ENCODE data around the gene ZNF398. TPM values are rescaled to one million over a fixed set of nuclear protein-coding genes. Genes with fewer than 3 reads are reported as not detected.
A peak's percentile ranks its signal among the peaks of the same experiment; 100 is the strongest.

The ZNF398 gene
- total and polyA plus RNA-seq, 9 of the 15 experiments (the other 6 are each of a cell fraction or from before 2014, with no cell fraction given) = 4.0 to 18.6 (median 10.4) TPM

DNA sequence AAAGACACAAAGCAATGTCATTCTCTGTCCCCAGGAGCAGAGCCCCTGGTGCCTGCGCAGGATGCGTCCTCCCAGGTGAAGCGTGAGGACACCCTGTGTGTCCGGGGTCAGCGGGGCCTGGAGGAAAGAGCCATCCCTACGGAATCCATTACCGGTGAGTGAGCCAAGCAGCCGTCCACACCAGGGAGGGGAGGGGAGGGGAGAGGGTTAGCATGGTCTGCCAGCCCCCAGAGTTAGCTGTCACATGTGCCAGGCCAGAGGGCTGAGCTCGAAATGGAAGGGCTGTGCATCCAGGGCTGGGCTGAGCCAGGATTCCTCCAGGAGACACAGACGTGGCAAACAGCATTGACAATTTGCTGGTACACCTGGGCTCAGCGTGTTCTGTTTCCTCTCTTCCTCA is 63.3 kb downstream of the ZNF398 start:
- peaks cover 95% of the 10 kb centered on the region for H3K36me3 ChIP-seq (ENCODE audit: control insufficient read depth, insufficient read depth, low read length)
- no peak overlapping the region for H2AFZ ChIP-seq (ENCODE audit: low read depth, low read length)
- BruUV-seq (replicated peaks) = no TSS peak
- TF ChIP-seq, protein P1, sequence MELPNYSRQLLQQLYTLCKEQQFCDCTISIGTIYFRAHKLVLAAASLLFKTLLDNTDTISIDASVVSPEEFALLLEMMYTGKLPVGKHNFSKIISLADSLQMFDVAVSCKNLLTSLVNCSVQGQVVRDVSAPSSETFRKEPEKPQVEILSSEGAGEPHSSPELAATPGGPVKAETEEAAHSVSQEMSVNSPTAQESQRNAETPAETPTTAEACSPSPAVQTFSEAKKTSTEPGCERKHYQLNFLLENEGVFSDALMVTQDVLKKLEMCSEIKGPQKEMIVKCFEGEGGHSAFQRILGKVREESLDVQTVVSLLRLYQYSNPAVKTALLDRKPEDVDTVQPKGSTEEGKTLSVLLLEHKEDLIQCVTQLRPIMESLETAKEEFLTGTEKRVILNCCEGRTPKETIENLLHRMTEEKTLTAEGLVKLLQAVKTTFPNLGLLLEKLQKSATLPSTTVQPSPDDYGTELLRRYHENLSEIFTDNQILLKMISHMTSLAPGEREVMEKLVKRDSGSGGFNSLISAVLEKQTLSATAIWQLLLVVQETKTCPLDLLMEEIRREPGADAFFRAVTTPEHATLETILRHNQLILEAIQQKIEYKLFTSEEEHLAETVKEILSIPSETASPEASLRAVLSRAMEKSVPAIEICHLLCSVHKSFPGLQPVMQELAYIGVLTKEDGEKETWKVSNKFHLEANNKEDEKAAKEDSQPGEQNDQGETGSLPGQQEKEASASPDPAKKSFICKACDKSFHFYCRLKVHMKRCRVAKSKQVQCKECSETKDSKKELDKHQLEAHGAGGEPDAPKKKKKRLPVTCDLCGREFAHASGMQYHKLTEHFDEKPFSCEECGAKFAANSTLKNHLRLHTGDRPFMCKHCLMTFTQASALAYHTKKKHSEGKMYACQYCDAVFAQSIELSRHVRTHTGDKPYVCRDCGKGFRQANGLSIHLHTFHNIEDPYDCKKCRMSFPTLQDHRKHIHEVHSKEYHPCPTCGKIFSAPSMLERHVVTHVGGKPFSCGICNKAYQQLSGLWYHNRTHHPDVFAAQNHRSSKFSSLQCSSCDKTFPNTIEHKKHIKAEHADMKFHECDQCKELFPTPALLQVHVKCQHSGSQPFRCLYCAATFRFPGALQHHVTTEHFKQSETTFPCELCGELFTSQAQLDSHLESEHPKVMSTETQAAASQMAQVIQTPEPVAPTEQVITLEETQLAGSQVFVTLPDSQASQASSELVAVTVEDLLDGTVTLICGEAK (IDR thresholded peaks at IDR 0.05) = no peak
- TF ChIP-seq, protein P1 (CRISPR knock-in tag; IDR thresholded peaks at IDR 0.05) = peak; percentile 22; the same call in 1 of the 2 replicates
- TF ChIP-seq, protein P2, sequence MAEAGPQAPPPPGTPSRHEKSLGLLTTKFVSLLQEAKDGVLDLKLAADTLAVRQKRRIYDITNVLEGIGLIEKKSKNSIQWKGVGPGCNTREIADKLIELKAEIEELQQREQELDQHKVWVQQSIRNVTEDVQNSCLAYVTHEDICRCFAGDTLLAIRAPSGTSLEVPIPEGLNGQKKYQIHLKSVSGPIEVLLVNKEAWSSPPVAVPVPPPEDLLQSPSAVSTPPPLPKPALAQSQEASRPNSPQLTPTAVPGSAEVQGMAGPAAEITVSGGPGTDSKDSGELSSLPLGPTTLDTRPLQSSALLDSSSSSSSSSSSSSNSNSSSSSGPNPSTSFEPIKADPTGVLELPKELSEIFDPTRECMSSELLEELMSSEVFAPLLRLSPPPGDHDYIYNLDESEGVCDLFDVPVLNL (CRISPR knock-in tag; IDR thresholded peaks at IDR 0.05; ENCODE audit: low read depth) = 0 out of 2 replicates have a peak, but pooled peaks have one; percentile 9
- TF ChIP-seq, protein P3, sequence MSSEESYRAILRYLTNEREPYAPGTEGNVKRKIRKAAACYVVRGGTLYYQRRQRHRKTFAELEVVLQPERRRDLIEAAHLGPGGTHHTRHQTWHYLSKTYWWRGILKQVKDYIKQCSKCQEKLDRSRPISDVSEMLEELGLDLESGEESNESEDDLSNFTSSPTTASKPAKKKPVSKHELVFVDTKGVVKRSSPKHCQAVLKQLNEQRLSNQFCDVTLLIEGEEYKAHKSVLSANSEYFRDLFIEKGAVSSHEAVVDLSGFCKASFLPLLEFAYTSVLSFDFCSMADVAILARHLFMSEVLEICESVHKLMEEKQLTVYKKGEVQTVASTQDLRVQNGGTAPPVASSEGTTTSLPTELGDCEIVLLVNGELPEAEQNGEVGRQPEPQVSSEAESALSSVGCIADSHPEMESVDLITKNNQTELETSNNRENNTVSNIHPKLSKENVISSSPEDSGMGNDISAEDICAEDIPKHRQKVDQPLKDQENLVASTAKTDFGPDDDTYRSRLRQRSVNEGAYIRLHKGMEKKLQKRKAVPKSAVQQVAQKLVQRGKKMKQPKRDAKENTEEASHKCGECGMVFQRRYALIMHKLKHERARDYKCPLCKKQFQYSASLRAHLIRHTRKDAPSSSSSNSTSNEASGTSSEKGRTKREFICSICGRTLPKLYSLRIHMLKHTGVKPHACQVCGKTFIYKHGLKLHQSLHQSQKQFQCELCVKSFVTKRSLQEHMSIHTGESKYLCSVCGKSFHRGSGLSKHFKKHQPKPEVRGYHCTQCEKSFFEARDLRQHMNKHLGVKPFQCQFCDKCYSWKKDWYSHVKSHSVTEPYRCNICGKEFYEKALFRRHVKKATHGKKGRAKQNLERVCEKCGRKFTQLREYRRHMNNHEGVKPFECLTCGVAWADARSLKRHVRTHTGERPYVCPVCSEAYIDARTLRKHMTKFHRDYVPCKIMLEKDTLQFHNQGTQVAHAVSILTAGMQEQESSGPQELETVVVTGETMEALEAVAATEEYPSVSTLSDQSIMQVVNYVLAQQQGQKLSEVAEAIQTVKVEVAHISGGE (CRISPR knock-in tag; IDR thresholded peaks at IDR 0.05) = no peak
- TF ChIP-seq POLR2G (IDR thresholded peaks at IDR 0.05; ENCODE audit: low read depth, low read length) = peak; percentile 41; the same call in 1 of the 2 replicates
- H3K9ac ChIP-seq (ENCODE audit: insufficient read depth in 1 of 2, low read depth in 2 of 2, low read length in 2 of 2) = no peak overlapping the region
- 95% methylated on average over 11 of the region's 11 CpGs for WGBS (ENCODE audit: insufficient coverage, low coverage, missing lambda C conversion rate)
- DNase-seq (ENCODE audit: extremely low read depth in 1 of 4, low spot score in 3 of 4) = no peak
- CTCF ChIA-PET (ENCODE audit: low intra/inter-chr PET ratio) = interaction anchor here (0.6 to 2.0 kb wide), 2 partner anchors 11 to 212 kb away, joined by 4 to 8 read pairs; no protein-coding TSS in a partner anchor
- peaks cover 0 to 2% of the 10 kb centered on the region in 2 experiments; a peak in 2 of 5 replicates for H3K4me1 ChIP-seq (replicated peaks in 1 of 2; ENCODE audit: control insufficient read depth in 2 of 2, insufficient read depth in 2 of 2, low read length in 2 of 2)
- no peak overlapping the region for H3K27ac ChIP-seq (ENCODE audit: extremely low read depth, low read depth, low read length)
- no peak for FAIRE-seq
- no peaks in the 10 kb centered on the region for H3K9me1 ChIP-seq (ENCODE audit: control insufficient read depth, insufficient read depth, low read length)
- H3K27me3 ChIP-seq (ENCODE audit: control insufficient read depth in 2 of 2, insufficient read depth in 2 of 2, low read length in 2 of 2) = no peaks in the 10 kb centered on the region
- POLR2A ChIA-PET = interaction anchor here (1.3 kb wide), 1 partner anchor 15 kb away, joined by 3 read pairs; the partner anchor contains the start of gene ZNF282
- H3K4me3 ChIP-seq = no peak overlapping the region
- H3K9me3 ChIP-seq (replicated peaks; ENCODE audit: control insufficient read depth, insufficient read depth, low read depth, low read length) = no peaks in the 10 kb centered on the region
- no peak overlapping the region for H3K4me2 ChIP-seq (ENCODE audit: insufficient read depth, low read length)
- in situ Hi-C loops (cut with MboI) (no loop called here), intact Hi-C loops (cut with micrococcal nuclease) (no loop called here)
- H4K20me1 ChIP-seq (replicated peaks; ENCODE audit: control insufficient read depth, insufficient read depth, low read length) = peaks cover 6% of the 10 kb centered on the region; the same call in 1 of the 2 replicates
- no peaks in the 10 kb centered on the region for H3K79me2 ChIP-seq (ENCODE audit: control insufficient read depth, insufficient read depth, low read length)
- no peak for ATAC-seq

All from K562 (cell line).